B cell (primary cell): ENCODE data around the gene ROR2. TPM values are rescaled to one million over a fixed set of nuclear protein-coding genes. Genes with fewer than 3 reads are reported as not detected.

Source experiments
- ATAC-seq: fragments of 200-7000 bp; cut with Tn5 transposase; one replicate; pipeline ENCODE4 v1.10.0; 2021; ENCODE audit warnings: low read depth, mild to moderate bottlenecking, moderate number of reproducible peaks, moderate library complexity
- CTCF ChIA-PET: fragments of 350-600 bp; sonication (Branson Sonifier 250); formaldehyde crosslinking; loops from one replicate; lab custom pipeline; 2021; ENCODE audit warnings: antibody characterized with exemption, inconsistent platforms; lab: Charles Lee
- POLR2A ChIA-PET: fragments of 350-600 bp; sonication (Branson Sonifier 250); formaldehyde crosslinking; loops from one replicate; lab custom pipeline; 2021; ENCODE audit warnings: antibody characterized with exemption; lab: Charles Lee
- DNase-seq: peaks from one replicate; pipeline ENCODE4 v3.0.0; 2013
- H2AFZ ChIP-seq: 2 replicates; pipeline ENCODE4 v1.6.1; 2012; ENCODE audit warnings: mild to moderate bottlenecking, low read depth, low read length; ENCODE audit not compliant: insufficient read depth, poor library complexity, severe bottlenecking
- H3K27ac ChIP-seq, 2 donors: 1 replicate in 1 of 2; 2 replicates in 1 of 2; pipeline ENCODE4 v1.5.1; 2012 to 2013; ENCODE audit warnings: low read length in 2 of 2, mild to moderate bottlenecking in 2 of 2, moderate library complexity in 1 of 2
- H3K27me3 ChIP-seq, 4 experiments: fragments of 200-600 bp in 1 of 4; sonication (generic) in 1 of 4; replicated peaks in 1 of 4; 1 replicate in 2 of 4; 2 replicates in 2 of 4; pipeline versions ENCODE4 v1.6.1 to v1.7.0; 2013 to 2016; ENCODE audit warnings: low read length in 3 of 4, mild to moderate bottlenecking in 2 of 4, mixed read lengths in 1 of 4, moderate library complexity in 1 of 4; ENCODE audit not compliant: insufficient read depth in 4 of 4, control insufficient read depth in 3 of 4; ENCODE audit errors: control extremely low read depth in 1 of 4
- H3K36me3 ChIP-seq, 2 experiments: replicated peaks in 1 of 2; 1 replicate in 1 of 2; 2 replicates in 1 of 2; pipeline versions ENCODE4 v1.6.1 to v1.7.1; 2013; ENCODE audit warnings: low read length in 1 of 2; ENCODE audit not compliant: insufficient read depth in 2 of 2, control insufficient read depth in 1 of 2; ENCODE audit errors: control extremely low read depth in 1 of 2, extremely low read depth in 1 of 2
- H3K4me1 ChIP-seq, 2 donors: fragments of 200-600 bp in 1 of 2; sonication (generic) in 1 of 2; 1 replicate in 1 of 2; 2 replicates in 1 of 2; pipeline versions ENCODE4 v1.5.1 to v1.6.1; 2013 to 2017; ENCODE audit warnings: low read length in 2 of 2; ENCODE audit not compliant: control insufficient read depth in 2 of 2, insufficient read depth in 2 of 2
- H3K4me2 ChIP-seq: replicated peaks from 2 replicates; pipeline ENCODE3; 2012; ENCODE audit warnings: mild to moderate bottlenecking, low read depth, low read length; ENCODE audit not compliant: poor library complexity, severe bottlenecking
- H3K4me3 ChIP-seq, 5 experiments: fragments of 200-600 bp in 1 of 5; sonication (generic) in 1 of 5; 1 replicate in 3 of 5; 2 replicates in 2 of 5; pipeline versions ENCODE4 v1.5.1 to v1.7.0; 2011 to 2016; ENCODE audit warnings: low read length in 4 of 5, mild to moderate bottlenecking in 4 of 5, low read depth in 2 of 5, control low read depth in 1 of 5, moderate library complexity in 1 of 5; ENCODE audit not compliant: insufficient read depth in 1 of 5; ENCODE audit errors: control extremely low read depth in 1 of 5, extremely low read depth in 1 of 5
- H3K79me2 ChIP-seq: fragments of 200-600 bp; sonication (generic); one replicate; pipeline ENCODE4 v1.6.0; 2016; ENCODE audit warnings: low read length; ENCODE audit not compliant: control insufficient read depth, insufficient read depth
- H3K9ac ChIP-seq: fragments of 200-600 bp; sonication (generic); 2 replicates; pipeline ENCODE4 v1.6.1; 2017; ENCODE audit warnings: mild to moderate bottlenecking, low read length, moderate library complexity
- H3K9me3 ChIP-seq, 3 donors: one replicate each; pipeline versions ENCODE4 v1.6.1 to v1.7.1; 2013; ENCODE audit warnings: low read length in 2 of 3; ENCODE audit not compliant: control insufficient read depth in 2 of 3, insufficient read depth in 1 of 3; ENCODE audit errors: control extremely low read depth in 1 of 3
- H4K20me1 ChIP-seq: 2 replicates; pipeline ENCODE4 v1.6.0; 2012; ENCODE audit warnings: mild to moderate bottlenecking, low read length; ENCODE audit not compliant: insufficient read depth, control insufficient read depth, poor library complexity, severe bottlenecking
- H3K27ac Mint-ChIP-seq: one replicate; pipeline ENCODE4 v1.8.0; 2021; ENCODE audit warnings: mixed read lengths
- H3K27me3 Mint-ChIP-seq: one replicate; pipeline ENCODE4 v1.8.0; 2021; ENCODE audit warnings: mixed read lengths
- H3K4me1 Mint-ChIP-seq: one replicate; pipeline ENCODE4 v1.8.0; 2021; ENCODE audit warnings: mixed read lengths
- H3K4me3 Mint-ChIP-seq: one replicate; pipeline ENCODE4 v1.8.0; 2021; ENCODE audit warnings: mixed read lengths
- H3K9me3 Mint-ChIP-seq: one replicate; pipeline ENCODE4 v1.8.0; 2022; ENCODE audit warnings: mixed read lengths; ENCODE audit not compliant: insufficient read depth
- CTCF ChIP-seq: fragments of 200-600 bp; IDR thresholded peaks from one replicate; pipeline ENCODE4 v1.8.0; 2022; ENCODE audit warnings: antibody characterized with exemption, mild to moderate bottlenecking
- EZH2 ChIP-seq: IDR thresholded peaks from 2 replicates; pipeline ENCODE4 v1.6.1; 2012; ENCODE audit warnings: borderline replicate concordance, low read depth, mild to moderate bottlenecking, moderate library complexity, low read length; ENCODE audit not compliant: insufficient read depth, poor library complexity, severe bottlenecking
- WGBS: methylation state at CpG from one replicate; pipeline ENCODE4 v1.1.5; 2013; ENCODE audit warnings: missing lambda C conversion rate; ENCODE audit not compliant: insufficient coverage; 5-methylcytosine and 5-hydroxymethylcytosine counted together
- intact Hi-C: fragments of 100-400 bp; cut with micrococcal nuclease; formaldehyde crosslinking; loops from one replicate; pipeline ENCODE4 v1.10.0; 2022
- polyA plus RNA-seq: library from polyadenylated mRNA; depleted of rRNA; stranded (reverse); fragments of >200 nt; gene quantifications from 2 replicates; pipeline ENCODE4 v1.2.3, GENCODE V29; 2012
- total RNA-seq, 2 donors: library from RNA; stranded (reverse); fragments of 120-200 nt in 1 of 2; gene quantifications; 1 replicate in 1 of 2; 2 replicates in 1 of 2; pipeline versions ENCODE4 v1.2.3 to v1.2.4, GENCODE V29; 2013 to 2022

The ROR2 gene
- total and polyA plus RNA-seq, 2 donors (not counting 1 experiment from before 2014, with no cell fraction given): 0.21 to 0.49 TPM

- ChIA-PET POLR2A (no interaction called here), CTCF (no interaction called here)
- Mint-ChIP-seq H3K4me1 (no peaks in the 10 kb centered on the region), H3K4me3 (no peak overlapping the region), H3K27ac (no peak overlapping the region), H3K9me3 (no peaks in the 10 kb centered on the region), H3K27me3 (peaks cover 28% of the 10 kb centered on the region)
- ATAC-seq (no peak), DNase-seq (no peak)
- H3K27me3 ChIP-seq: no peaks in the 10 kb centered on the region
- no peak overlapping the region for H3K27ac ChIP-seq
- H3K4me3 ChIP-seq: no peak overlapping the region
- no peaks in the 10 kb centered on the region for H4K20me1 ChIP-seq
- intact Hi-C loops: no loop called here
- no peaks in the 10 kb centered on the region for H3K9me3 ChIP-seq
- H2AFZ ChIP-seq: no peak overlapping the region
- no peaks in the 10 kb centered on the region for H3K79me2 ChIP-seq
- H3K4me1 ChIP-seq: no peaks in the 10 kb centered on the region
- no peak for TF ChIP-seq EZH2
- no peak for TF ChIP-seq CTCF
- WGBS: 91% methylated on average over 17 of the region's 18 CpGs
- no peak overlapping the region for H3K4me2 ChIP-seq
- no peaks in the 10 kb centered on the region for H3K36me3 ChIP-seq
- no peak overlapping the region for H3K9ac ChIP-seq
These were observed 125.3 kb downstream of the ROR2 start for GRCh38 chr9:91824601-91825305.

GRCh38 chr9:91824151-91824550 is 125.9 kb downstream of the ROR2 start:
- CTCF ChIA-PET: no interaction called here
- peaks cover 28% of the 10 kb centered on the region for H3K27me3 Mint-ChIP-seq

More at GRCh38 chr9:91824151-91824550, 125.9 kb downstream of the ROR2 start:
- DNase-seq: no peak
- ATAC-seq: no peak
- intact Hi-C loops: no loop called here
- Histone ChIP-seq H4K20me1 (no peaks in the 10 kb centered on the region), H3K79me2 (no peaks in the 10 kb centered on the region), H2AFZ (no peak overlapping the region), H3K4me2 (no peak overlapping the region), H3K4me1 (no peaks in the 10 kb centered on the region), H3K27me3 (no peaks in the 10 kb centered on the region), H3K9ac (no peak overlapping the region), H3K9me3 (peaks cover 0 to under 1% (median 0%) of the 10 kb centered on the region in 3 donors), H3K27ac (no peak overlapping the region), H3K36me3 (no peaks in the 10 kb centered on the region), H3K4me3 (no peak overlapping the region)
- Mint-ChIP-seq H3K4me1 (no peaks in the 10 kb centered on the region), H3K9me3 (no peaks in the 10 kb centered on the region), H3K27ac (no peak overlapping the region), H3K4me3 (no peak overlapping the region)
- 94% methylated on average over 2 of the region's 4 CpGs for WGBS
- no peak for TF ChIP-seq CTCF
- no peak for TF ChIP-seq EZH2
- POLR2A ChIA-PET: no interaction called here
